Fibroblast of mammary gland (primary cell): ENCODE measurements around the gene RGS5.

ENCODE experiments used
- DNase-seq: peaks from one replicate; pipeline ENCODE4 v3.0.0-alpha.2; 2010; ENCODE audit warnings: low read depth
- H3K4me3 ChIP-seq: 2 replicates; pipeline ENCODE4 v1.5.1; 2011; ENCODE audit warnings: low read depth, mild to moderate bottlenecking, low read length, moderate library complexity; ENCODE audit not compliant: control insufficient read depth
- CTCF ChIP-seq: conservative IDR thresholded peaks from 2 replicates; pipeline ENCODE4 v1.5.1; 2011; ENCODE audit warnings: low read depth, low read length, inconsistent platforms; ENCODE audit not compliant: control insufficient read depth, insufficient read depth

Gene RGS5

GRCh38 chr1:163166886-163167555 lies 35.7 kb downstream of the RGS5 start:
- DNase-seq, result no peak
- TF ChIP-seq CTCF, result no peak
- H3K4me3 ChIP-seq, result no peak overlapping the region

DNA sequence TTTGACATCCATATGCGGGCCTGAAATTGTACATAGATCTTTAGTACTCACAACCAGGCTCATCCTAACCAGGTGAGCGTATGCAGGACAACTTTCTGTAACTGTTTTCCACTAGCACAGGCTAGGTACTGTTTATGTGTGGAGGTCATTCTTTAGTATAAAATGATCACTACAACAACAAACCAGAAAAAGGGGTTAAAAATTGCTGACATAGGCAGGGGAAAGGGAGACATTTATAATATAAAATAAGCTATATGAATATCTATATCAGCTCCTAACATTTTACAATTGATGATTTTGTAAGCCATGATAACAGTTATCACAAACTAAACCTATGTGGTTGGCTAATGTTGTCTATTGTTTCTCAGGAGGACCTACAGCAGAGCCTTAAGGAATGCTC lies 37.6 kb downstream of the RGS5 start:
- no peak for TF ChIP-seq CTCF

GRCh38 chr1:163163881-163164582 lies 38.7 kb downstream of the RGS5 start:
- H3K4me3 ChIP-seq, result no peak overlapping the region
- peak; percentile 89 for DNase-seq
- no peak for TF ChIP-seq CTCF

More for the DNA sequence above, 37.6 kb downstream of the RGS5 start:
- no peak overlapping the region for H3K4me3 ChIP-seq
- DNase-seq, result no peak

DNA sequence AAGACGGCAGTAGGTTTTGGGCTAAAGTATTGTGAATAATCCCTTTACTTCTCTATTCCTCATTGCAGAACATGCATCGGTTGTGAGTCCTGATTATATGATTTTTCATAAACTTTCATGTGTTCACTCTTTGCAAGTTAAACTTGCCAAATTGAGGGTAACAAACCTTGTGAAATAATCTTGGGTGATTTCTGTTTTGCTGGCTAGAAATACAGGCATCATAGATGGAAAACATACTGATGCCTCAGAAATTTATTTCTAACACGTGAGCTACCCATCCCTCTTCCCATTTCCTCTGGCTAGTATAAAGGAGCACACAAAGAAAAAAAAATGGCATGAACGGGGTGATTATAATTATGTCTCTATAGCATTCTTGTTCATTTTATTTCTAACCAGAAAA lies 39.6 kb downstream of the RGS5 start:
- H3K4me3 ChIP-seq, result no peak overlapping the region
- no peak for TF ChIP-seq CTCF
- DNase-seq, result no peak

DNA sequence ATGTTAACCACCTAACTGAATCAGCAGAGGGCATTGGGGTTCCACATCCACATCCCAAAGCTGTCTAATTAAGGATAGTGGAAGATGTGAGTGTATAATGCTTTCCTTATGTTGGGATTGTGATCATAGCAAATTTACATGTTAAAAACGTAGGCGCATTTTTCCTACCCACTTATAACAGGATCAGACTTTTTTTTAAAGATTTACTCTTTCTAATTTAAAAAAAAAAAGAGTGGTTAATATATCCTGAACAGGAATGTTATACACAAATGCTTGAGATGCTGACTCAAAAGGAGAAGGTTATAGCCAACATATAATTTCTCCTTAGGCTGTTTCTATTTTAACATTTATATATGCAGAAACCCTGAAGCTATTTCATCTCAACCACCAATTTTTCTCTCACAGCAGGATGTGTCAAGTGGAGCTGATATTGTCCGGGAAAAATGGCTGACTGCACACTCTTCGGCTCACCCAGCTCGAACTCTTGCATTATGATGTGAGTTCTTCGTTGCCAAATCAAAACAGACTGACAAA lies 40.3 kb downstream of the RGS5 start:
- DNase-seq, result peak; percentile 59
- H3K4me3 ChIP-seq, result no peak overlapping the region
- TF ChIP-seq CTCF, result no peak

GRCh38 chr1:163161841-163162240 lies 40.9 kb downstream of the RGS5 start:
- DNase-seq, result no peak
- no peak for TF ChIP-seq CTCF
- no peak overlapping the region for H3K4me3 ChIP-seq
